Progenitor cell of endocrine pancreas (in vitro differentiated cells): Measurements from ENCODE around the gene VSTM2B. TPM values are rescaled to one million over a fixed set of nuclear protein-coding genes. Genes with fewer than 3 reads are reported as not detected.

Experiments
- DNase-seq: peaks from one replicate; pipeline ENCODE4 v3.0.0; 2021; ENCODE audit warnings: low spot score; ENCODE audit not compliant: unreplicated experiment
- H3K27ac Mint-ChIP-seq: 2 replicates; pipeline ENCODE4 v1.8.0; 2021; ENCODE audit warnings: mild to moderate bottlenecking, moderate library complexity, mixed read lengths
- H3K27me3 Mint-ChIP-seq: 2 replicates; pipeline ENCODE4 v1.8.0; 2021; ENCODE audit warnings: mixed read lengths
- H3K36me3 Mint-ChIP-seq: 2 replicates; pipeline ENCODE4 v1.8.0; 2022; ENCODE audit warnings: mixed read lengths; ENCODE audit not compliant: insufficient read depth
- H3K4me1 Mint-ChIP-seq: 2 replicates; pipeline ENCODE4 v1.8.0; 2021; ENCODE audit warnings: low read depth, mixed read lengths
- H3K4me3 Mint-ChIP-seq: 2 replicates; pipeline ENCODE4 v1.8.0; 2021; ENCODE audit warnings: low read depth, mild to moderate bottlenecking, moderate library complexity, mixed read lengths
- H3K9me3 Mint-ChIP-seq: 2 replicates; pipeline ENCODE4 v1.8.0; 2021; ENCODE audit warnings: low read depth, mixed read lengths
- total RNA-seq: library from RNA; stranded (reverse); gene quantifications from 2 replicates; pipeline ENCODE4 v1.2.1, GENCODE V29; 2021
- TF ChIP-seq, protein P1 (sequence below): fragments of 200-600 bp; sonication (generic); IDR thresholded peaks from one replicate; pipeline ENCODE4 v1.5.0; 2021; ENCODE audit warnings: antibody characterized with exemption, mild to moderate bottlenecking; ENCODE audit not compliant: unreplicated experiment

The VSTM2B gene
- total RNA-seq, 1 donor from 2014 or later, result not detected

DNA sequence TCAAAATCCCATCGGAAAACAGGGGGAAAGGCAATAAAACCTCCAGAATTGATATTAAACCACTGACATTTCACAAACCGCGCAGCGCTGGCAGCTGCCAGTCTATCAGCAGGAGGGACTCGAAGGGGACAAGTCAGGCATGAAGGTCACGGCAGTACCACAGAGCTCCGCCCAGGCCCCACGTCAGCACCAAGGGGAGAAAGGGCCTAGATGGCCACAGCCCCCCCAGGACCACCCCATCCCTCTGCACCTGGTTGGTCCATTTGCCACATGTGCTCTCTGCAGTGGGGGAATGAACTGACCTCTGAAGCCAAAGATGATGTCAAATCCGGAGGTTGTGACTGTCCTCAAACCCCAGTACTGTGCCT, 9.5 kb upstream of the VSTM2B start:
- TF ChIP-seq, protein P1, sequence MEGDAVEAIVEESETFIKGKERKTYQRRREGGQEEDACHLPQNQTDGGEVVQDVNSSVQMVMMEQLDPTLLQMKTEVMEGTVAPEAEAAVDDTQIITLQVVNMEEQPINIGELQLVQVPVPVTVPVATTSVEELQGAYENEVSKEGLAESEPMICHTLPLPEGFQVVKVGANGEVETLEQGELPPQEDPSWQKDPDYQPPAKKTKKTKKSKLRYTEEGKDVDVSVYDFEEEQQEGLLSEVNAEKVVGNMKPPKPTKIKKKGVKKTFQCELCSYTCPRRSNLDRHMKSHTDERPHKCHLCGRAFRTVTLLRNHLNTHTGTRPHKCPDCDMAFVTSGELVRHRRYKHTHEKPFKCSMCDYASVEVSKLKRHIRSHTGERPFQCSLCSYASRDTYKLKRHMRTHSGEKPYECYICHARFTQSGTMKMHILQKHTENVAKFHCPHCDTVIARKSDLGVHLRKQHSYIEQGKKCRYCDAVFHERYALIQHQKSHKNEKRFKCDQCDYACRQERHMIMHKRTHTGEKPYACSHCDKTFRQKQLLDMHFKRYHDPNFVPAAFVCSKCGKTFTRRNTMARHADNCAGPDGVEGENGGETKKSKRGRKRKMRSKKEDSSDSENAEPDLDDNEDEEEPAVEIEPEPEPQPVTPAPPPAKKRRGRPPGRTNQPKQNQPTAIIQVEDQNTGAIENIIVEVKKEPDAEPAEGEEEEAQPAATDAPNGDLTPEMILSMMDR, result no peak
- H3K9me3 Mint-ChIP-seq, result no peaks in the 10 kb centered on the region
- no peak overlapping the region for H3K27ac Mint-ChIP-seq
- H3K4me3 Mint-ChIP-seq, result no peak overlapping the region
- no peaks in the 10 kb centered on the region for H3K36me3 Mint-ChIP-seq
- H3K4me1 Mint-ChIP-seq, result no peaks in the 10 kb centered on the region
- H3K27me3 Mint-ChIP-seq, result peaks cover 62% of the 10 kb centered on the region
- DNase-seq, result no peak

DNA sequence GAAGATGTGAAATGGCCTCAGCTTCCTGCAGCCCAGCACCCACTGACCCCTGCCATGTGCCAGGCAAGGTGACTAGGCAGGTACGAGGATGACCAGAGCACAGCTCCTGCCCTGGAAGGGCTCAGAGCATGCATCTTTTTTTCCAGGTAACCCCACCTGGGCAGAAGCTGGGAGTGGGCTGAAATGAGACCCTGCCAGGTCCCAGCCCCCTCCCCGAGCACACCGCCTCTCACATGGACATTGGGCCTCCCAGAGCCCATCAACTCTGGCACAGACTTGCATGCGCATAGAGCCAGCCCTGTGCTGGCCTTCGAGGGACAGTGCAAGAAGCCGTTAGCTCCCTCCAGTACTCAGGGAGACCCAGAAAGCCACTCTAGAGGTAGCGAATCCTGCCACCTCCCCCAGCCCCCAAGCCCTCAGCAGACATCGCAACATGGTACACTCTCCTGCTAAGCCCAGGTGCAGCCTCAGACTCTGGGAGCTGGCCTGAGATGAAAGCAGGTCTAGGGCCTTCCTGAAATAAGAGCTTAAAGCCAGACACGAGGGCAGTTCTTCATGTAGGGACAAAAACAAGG, 8.9 kb upstream of the VSTM2B start:
- no peaks in the 10 kb centered on the region for H3K4me1 Mint-ChIP-seq
- no peaks in the 10 kb centered on the region for H3K9me3 Mint-ChIP-seq
- TF ChIP-seq, protein P1, result no peak
- no peak overlapping the region for H3K4me3 Mint-ChIP-seq
- H3K36me3 Mint-ChIP-seq, result no peaks in the 10 kb centered on the region
- peaks cover 62% of the 10 kb centered on the region for H3K27me3 Mint-ChIP-seq
- no peak for DNase-seq
- no peak overlapping the region for H3K27ac Mint-ChIP-seq

DNA sequence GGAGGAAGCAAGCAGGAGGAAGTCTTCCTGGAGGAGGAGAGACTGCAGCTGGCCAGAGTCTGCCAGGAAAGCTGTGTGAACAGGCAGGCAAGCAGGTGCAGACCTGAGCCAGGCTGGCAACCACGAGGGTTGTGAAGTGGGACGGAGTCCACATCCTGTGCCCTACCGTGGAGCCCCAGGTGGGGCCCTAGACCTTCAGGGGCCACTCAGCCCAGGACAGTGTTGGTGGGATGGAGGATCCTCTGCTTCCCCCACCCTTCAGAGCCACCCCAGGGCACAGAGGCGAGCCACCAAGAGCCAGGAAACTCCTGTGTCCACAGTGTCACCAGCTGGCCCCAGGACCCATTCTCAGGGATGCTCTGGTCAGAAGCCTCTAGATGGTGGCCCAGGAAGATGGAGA, 8.4 kb upstream of the VSTM2B start:
- H3K27me3 Mint-ChIP-seq, result peaks cover 66% of the 10 kb centered on the region
- no peaks in the 10 kb centered on the region for H3K4me1 Mint-ChIP-seq
- H3K36me3 Mint-ChIP-seq, result no peaks in the 10 kb centered on the region
- no peaks in the 10 kb centered on the region for H3K9me3 Mint-ChIP-seq
- DNase-seq, result no peak
- H3K4me3 Mint-ChIP-seq, result no peak overlapping the region
- TF ChIP-seq, protein P1, result no peak
- no peak overlapping the region for H3K27ac Mint-ChIP-seq

DNA sequence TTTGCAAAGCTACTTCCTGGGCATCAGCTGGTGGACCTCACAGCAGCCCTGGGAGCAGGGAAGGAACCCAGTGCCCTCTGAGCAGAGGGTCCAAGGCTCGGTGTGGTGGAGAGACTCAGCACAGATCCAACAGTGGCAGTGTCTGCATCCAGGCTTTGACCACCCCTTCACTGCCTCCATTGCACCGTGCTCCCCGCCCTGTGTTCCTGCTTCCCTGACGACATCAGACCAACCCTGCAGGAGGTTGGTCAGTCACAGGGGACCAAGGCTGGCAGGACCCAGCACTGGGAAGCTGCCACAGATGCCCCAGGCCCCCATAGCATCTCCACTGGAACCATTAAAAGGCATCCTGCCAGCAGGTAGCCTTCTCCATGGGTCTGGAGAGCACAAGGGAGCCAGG, 7.8 kb upstream of the VSTM2B start:
- TF ChIP-seq, protein P1, result no peak
- no peaks in the 10 kb centered on the region for H3K4me1 Mint-ChIP-seq
- no peaks in the 10 kb centered on the region for H3K36me3 Mint-ChIP-seq
- no peak overlapping the region for H3K27ac Mint-ChIP-seq
- no peaks in the 10 kb centered on the region for H3K9me3 Mint-ChIP-seq
- no peak overlapping the region for H3K4me3 Mint-ChIP-seq
- peaks cover 67% of the 10 kb centered on the region for H3K27me3 Mint-ChIP-seq
- DNase-seq, result no peak

DNA sequence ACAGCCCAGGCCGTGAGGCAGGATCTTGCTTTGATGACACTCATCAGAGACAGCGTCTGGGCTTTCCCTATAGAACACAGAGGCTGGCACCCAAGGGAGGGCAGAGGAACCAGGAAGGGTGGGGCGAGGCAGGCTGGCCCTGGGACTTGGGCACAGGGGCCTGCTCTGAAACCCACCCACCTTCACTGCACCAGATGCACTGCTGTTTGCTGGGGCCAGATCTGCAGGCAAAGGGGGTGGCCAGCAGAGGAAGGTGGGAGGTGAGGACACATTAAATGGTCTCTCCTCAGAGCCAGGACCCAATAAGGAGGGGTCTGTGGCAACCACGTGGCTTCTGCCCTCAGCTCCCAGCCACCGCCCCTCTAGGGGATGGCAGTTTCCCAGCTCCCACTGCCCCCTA, 6.6 kb upstream of the VSTM2B start:
- Mint-ChIP-seq H3K4me3 (no peak overlapping the region), H3K27ac (no peak overlapping the region), H3K9me3 (no peaks in the 10 kb centered on the region), H3K27me3 (peaks cover 76% of the 10 kb centered on the region), H3K36me3 (no peaks in the 10 kb centered on the region), H3K4me1 (no peaks in the 10 kb centered on the region)
- TF ChIP-seq, protein P1, result no peak
- DNase-seq, result no peak
